ENCODE data around the gene TSPAN15.

Gene TSPAN15

GRCh38 chr10:69451784-69452251, 553 bp downstream of the TSPAN15 start (continued):
- no peak for TF ChIP-seq ZBTB17 (tag by site-specific recombination; IDR thresholded peaks at IDR 0.05)
- TF ChIP-seq ZNF501 (tag by site-specific recombination; IDR thresholded peaks at IDR 0.05), result no peak
- TF ChIP-seq ZNF561 (tag by site-specific recombination; IDR thresholded peaks at IDR 0.05; ENCODE audit: borderline replicate concordance), result no peak
- TF ChIP-seq ZNF560 (tag by site-specific recombination; IDR thresholded peaks at IDR 0.05; ENCODE audit: borderline replicate concordance), result no peak
- TF ChIP-seq TCF7L2 (IDR thresholded peaks at IDR 0.05; ENCODE audit: borderline replicate concordance, low read depth, low read length), result no peak

- no peak overlapping the region for H3K4me3 ChIP-seq (ENCODE audit: low read depth, low read length)
- TF ChIP-seq GLIS1 (tag by site-specific recombination; IDR thresholded peaks at IDR 0.05) (0 out of 2 replicates have a peak, but pooled peaks have one; percentile 15), ZBTB8A (tag by site-specific recombination; IDR thresholded peaks at IDR 0.05) (peak; percentile 53), SCRT1 (tag by site-specific recombination; IDR thresholded peaks at IDR 0.05; ENCODE audit: borderline replicate concordance) (0 out of 2 replicates have a peak, but pooled peaks have one; percentile 16), EGR2 (tag by site-specific recombination; IDR thresholded peaks at IDR 0.05; ENCODE audit: low read depth) (peak; percentile 70; the same call in 1 of the 2 replicates), ZBTB20 (tag by site-specific recombination; IDR thresholded peaks at IDR 0.05) (peak; percentile 44), ZFHX2 (tag by site-specific recombination; conservative IDR thresholded peaks at IDR 0.05) (peak; percentile 64), ZNF114 (tag by site-specific recombination; IDR thresholded peaks at IDR 0.05) (no peak), ZIC2 (tag by site-specific recombination; IDR thresholded peaks at IDR 0.05) (peak; percentile 65), ZNF133 (tag by site-specific recombination; IDR thresholded peaks at IDR 0.05) (no peak), KLF1 (tag by site-specific recombination; IDR thresholded peaks at IDR 0.05) (peak; percentile 49; the same call in 1 of the 2 replicates), ZBTB17 (tag by site-specific recombination; IDR thresholded peaks at IDR 0.05) (peak; percentile 83)
- TF ChIP-seq, protein P1, sequence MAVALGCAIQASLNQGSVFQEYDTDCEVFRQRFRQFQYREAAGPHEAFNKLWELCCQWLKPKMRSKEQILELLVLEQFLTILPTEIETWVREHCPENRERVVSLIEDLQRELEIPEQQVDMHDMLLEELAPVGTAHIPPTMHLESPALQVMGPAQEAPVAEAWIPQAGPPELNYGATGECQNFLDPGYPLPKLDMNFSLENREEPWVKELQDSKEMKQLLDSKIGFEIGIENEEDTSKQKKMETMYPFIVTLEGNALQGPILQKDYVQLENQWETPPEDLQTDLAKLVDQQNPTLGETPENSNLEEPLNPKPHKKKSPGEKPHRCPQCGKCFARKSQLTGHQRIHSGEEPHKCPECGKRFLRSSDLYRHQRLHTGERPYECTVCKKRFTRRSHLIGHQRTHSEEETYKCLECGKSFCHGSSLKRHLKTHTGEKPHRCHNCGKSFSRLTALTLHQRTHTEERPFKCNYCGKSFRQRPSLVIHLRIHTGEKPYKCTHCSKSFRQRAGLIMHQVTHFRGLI (tag by site-specific recombination; IDR thresholded peaks at IDR 0.05), result no peak
- TF ChIP-seq, protein P2, sequence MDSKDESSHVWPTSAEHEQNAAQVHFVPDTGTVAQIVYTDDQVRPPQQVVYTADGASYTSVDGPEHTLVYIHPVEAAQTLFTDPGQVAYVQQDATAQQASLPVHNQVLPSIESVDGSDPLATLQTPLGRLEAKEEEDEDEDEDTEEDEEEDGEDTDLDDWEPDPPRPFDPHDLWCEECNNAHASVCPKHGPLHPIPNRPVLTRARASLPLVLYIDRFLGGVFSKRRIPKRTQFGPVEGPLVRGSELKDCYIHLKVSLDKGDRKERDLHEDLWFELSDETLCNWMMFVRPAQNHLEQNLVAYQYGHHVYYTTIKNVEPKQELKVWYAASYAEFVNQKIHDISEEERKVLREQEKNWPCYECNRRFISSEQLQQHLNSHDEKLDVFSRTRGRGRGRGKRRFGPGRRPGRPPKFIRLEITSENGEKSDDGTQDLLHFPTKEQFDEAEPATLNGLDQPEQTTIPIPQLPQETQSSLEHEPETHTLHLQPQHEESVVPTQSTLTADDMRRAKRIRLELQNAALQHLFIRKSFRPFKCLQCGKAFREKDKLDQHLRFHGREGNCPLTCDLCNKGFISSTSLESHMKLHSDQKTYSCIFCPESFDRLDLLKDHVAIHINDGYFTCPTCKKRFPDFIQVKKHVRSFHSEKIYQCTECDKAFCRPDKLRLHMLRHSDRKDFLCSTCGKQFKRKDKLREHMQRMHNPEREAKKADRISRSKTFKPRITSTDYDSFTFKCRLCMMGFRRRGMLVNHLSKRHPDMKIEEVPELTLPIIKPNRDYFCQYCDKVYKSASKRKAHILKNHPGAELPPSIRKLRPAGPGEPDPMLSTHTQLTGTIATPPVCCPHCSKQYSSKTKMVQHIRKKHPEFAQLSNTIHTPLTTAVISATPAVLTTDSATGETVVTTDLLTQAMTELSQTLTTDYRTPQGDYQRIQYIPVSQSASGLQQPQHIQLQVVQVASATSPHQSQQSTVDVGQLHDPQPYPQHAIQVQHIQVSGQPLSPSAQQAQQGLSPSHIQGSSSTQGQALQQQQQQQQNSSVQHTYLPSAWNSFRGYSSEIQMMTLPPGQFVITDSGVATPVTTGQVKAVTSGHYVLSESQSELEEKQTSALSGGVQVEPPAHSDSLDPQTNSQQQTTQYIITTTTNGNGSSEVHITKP (tag by site-specific recombination; IDR thresholded peaks at IDR 0.05), result peak; percentile 60
- POLR2A ChIA-PET, result no interaction called here
- H3K27ac ChIP-seq (ENCODE audit: extremely low read depth, low read depth, low read length), result no peak overlapping the region
- H3K4me1 ChIP-seq (ENCODE audit: control insufficient read depth, insufficient read depth, low read length), result no peaks in the 10 kb centered on the region; the same call in 1 of the 2 replicates
- CTCF ChIA-PET, result interaction anchor here (0.5 to 0.9 kb wide), 3 partner anchors 54 to 626 kb away, joined by 3 read pairs; partner anchors contain the start of gene STOX1
- no peaks in the 10 kb centered on the region for H3K9me3 ChIP-seq (ENCODE audit: control insufficient read depth, insufficient read depth, low read depth, low read length)
- peaks cover 0 to 7% of the 10 kb centered on the region in 2 experiments; a peak in 2 of 3 replicates for H3K36me3 ChIP-seq (ENCODE audit: control insufficient read depth in 2 of 2, insufficient read depth in 1 of 2, low read length in 2 of 2)
These were observed 1.6 kb downstream of the TSPAN15 start for GRCh38 chr10:69452676-69453415.

- ChIA-PET CTCF (interaction anchor here (1.1 kb wide), 1 partner anchor 14 kb away, joined by 3 read pairs; no protein-coding TSS in a partner anchor), POLR2A (no interaction called here)
- no peak overlapping the region for H3K4me3 ChIP-seq (ENCODE audit: low read depth, low read length)
- TF ChIP-seq EGR2 (tag by site-specific recombination; IDR thresholded peaks at IDR 0.05; ENCODE audit: low read depth) (no peak), KLF8 (tag by site-specific recombination; IDR thresholded peaks at IDR 0.05) (no peak), ZNF514 (tag by site-specific recombination; IDR thresholded peaks at IDR 0.05) (no peak), ZNF114 (tag by site-specific recombination; IDR thresholded peaks at IDR 0.05) (no peak), RBAK (tag by site-specific recombination; IDR thresholded peaks at IDR 0.05) (no peak)
- peaks cover 0 to 7% of the 10 kb centered on the region in 2 experiments; a peak in 2 of 3 replicates for H3K36me3 ChIP-seq (ENCODE audit: control insufficient read depth in 2 of 2, insufficient read depth in 1 of 2, low read length in 2 of 2)
- H3K4me1 ChIP-seq (ENCODE audit: control insufficient read depth, insufficient read depth, low read length), result peaks cover 3% of the 10 kb centered on the region; the same call in 1 of the 2 replicates
- no peaks in the 10 kb centered on the region for H3K9me3 ChIP-seq (ENCODE audit: control insufficient read depth, insufficient read depth, low read depth, low read length)
- H3K27ac ChIP-seq (ENCODE audit: extremely low read depth, low read depth, low read length), result no peak overlapping the region
These were observed 2.5 kb downstream of the TSPAN15 start for GRCh38 chr10:69453795-69454194.
